ENCODE measurements around the gene GDI2.
"Not testable (repeated sequence)": the region's sequence is repeated elsewhere in the genome, so short reads cannot be mapped to it uniquely, and the experiment has no call there.

- not testable (repeated sequence) for TF ChIP-seq CTCF (IDR thresholded peaks at IDR 0.05; ENCODE audit: low read depth, low read length, poor library complexity, severe bottlenecking); EZH2phosphoT487 (IDR thresholded peaks at IDR 0.05; ENCODE audit: borderline replicate concordance, low read length)
Observed at GRCh38 chr10:5777758-5778157, 35.5 kb downstream of the GDI2 start.

Data from DOHH2 (cell line).